HG03060 (cell line): ENCODE results near the gene LRRC8D.

ENCODE experiments used
- ATAC-seq: cut with Tn5 transposase; IDR thresholded peaks from one replicate; pipeline ENCODE4 v1.9.1; 2021; ENCODE audit warnings: low read depth, moderate number of reproducible peaks; ENCODE audit not compliant: unreplicated experiment

LRRC8D gene

GRCh38 chr1:89865498-89866382 is 44.9 kb downstream of the LRRC8D start:
- ATAC-seq, result no peak

GRCh38 chr1:89866568-89866967 is 45.7 kb downstream of the LRRC8D start:
- ATAC-seq, result no peak

- no peak for ATAC-seq
Measured at GRCh38 chr1:89870998-89871397, 50.2 kb downstream of the LRRC8D start.

- ATAC-seq, result no peak
Measured at GRCh38 chr1:89871768-89872473, 51.1 kb downstream of the LRRC8D start.

- no peak for ATAC-seq
Measured at GRCh38 chr1:89872567-89872966, 51.7 kb downstream of the LRRC8D start.

- ATAC-seq, result no peak
Measured at GRCh38 chr1:89873288-89873687, 52.5 kb downstream of the LRRC8D start.

GRCh38 chr1:89873770-89874169 is 52.9 kb downstream of the LRRC8D start:
- ATAC-seq, result no peak

- no peak for ATAC-seq
Measured at GRCh38 chr1:89876463-89876862, 55.6 kb downstream of the LRRC8D start.

- no peak for ATAC-seq
Measured at GRCh38 chr1:89877756-89878155, 56.9 kb downstream of the LRRC8D start.

- ATAC-seq, result no peak
Measured at GRCh38 chr1:89878256-89878655, 57.4 kb downstream of the LRRC8D start.

GRCh38 chr1:89880679-89881078 is 59.8 kb downstream of the LRRC8D start:
- no peak for ATAC-seq

- ATAC-seq, result no peak
Measured at GRCh38 chr1:89881415-89882058, 60.7 kb downstream of the LRRC8D start.

GRCh38 chr1:89882348-89883029 is 61.7 kb downstream of the LRRC8D start:
- ATAC-seq, result no peak

GRCh38 chr1:89883030-89883379 is 62.2 kb downstream of the LRRC8D start:
- no peak for ATAC-seq

GRCh38 chr1:89884718-89885596 is 64.1 kb downstream of the LRRC8D start:
- no peak for ATAC-seq

GRCh38 chr1:89887270-89887669 is 66.4 kb downstream of the LRRC8D start:
- ATAC-seq, result no peak

GRCh38 chr1:89887713-89888112 is 66.9 kb downstream of the LRRC8D start:
- ATAC-seq, result no peak

GRCh38 chr1:89888480-89889322 is 67.9 kb downstream of the LRRC8D start:
- ATAC-seq, result no peak

GRCh38 chr1:89889323-89889615 is 68.4 kb downstream of the LRRC8D start:
- no peak for ATAC-seq
